Measurements from ENCODE around the gene OR4F15.
"Not testable (repeated sequence)": the region's sequence is repeated elsewhere in the genome, so short reads cannot be mapped to it uniquely, and the experiment has no call there.

The OR4F15 gene

GRCh38 chr15:101775136-101775535 is 36.9 kb upstream of the OR4F15 start:
- no peak for DNase-seq (ENCODE audit: low read depth, low spot score)
- no peak for TF ChIP-seq CTCF (IDR thresholded peaks at IDR 0.05; ENCODE audit: insufficient read depth, low read length, missing control alignments)
- H3K4me3 ChIP-seq (ENCODE audit: low read depth, low read length): no peak overlapping the region
- ChIA-PET CTCF (no interaction called here), POLR2A (no interaction called here)

GRCh38 chr15:101778576-101778975 is 33.4 kb upstream of the OR4F15 start:
- DNase-seq (ENCODE audit: low read depth, low spot score); POLR2A ChIA-PET; H3K4me3 ChIP-seq (ENCODE audit: low read depth, low read length): not testable (repeated sequence)
- CTCF ChIA-PET: interaction anchor here (1.2 kb wide), 1 partner anchor 10 kb away, joined by 4 read pairs; no protein-coding TSS in a partner anchor

GRCh38 chr15:101780225-101780624 is 31.8 kb upstream of the OR4F15 start:
- POLR2A ChIA-PET; DNase-seq (ENCODE audit: low read depth, low spot score); CTCF ChIA-PET: not testable (repeated sequence)

GRCh38 chr15:101781928-101782327 is 30.1 kb upstream of the OR4F15 start:
- DNase-seq (ENCODE audit: low read depth, low spot score): no peak
- H3K4me3 ChIP-seq (ENCODE audit: low read depth, low read length): no peak overlapping the region

More at GRCh38 chr15:101780225-101780624, 31.8 kb upstream of the OR4F15 start:
- H3K4me3 ChIP-seq (ENCODE audit: low read depth, low read length): not testable (repeated sequence)

GRCh38 chr15:101784644-101785043 is 27.4 kb upstream of the OR4F15 start:
- DNase-seq (ENCODE audit: low read depth, low spot score): no peak
- POLR2A ChIA-PET: no interaction called here
- TF ChIP-seq CTCF (IDR thresholded peaks at IDR 0.05; ENCODE audit: insufficient read depth, low read length, missing control alignments): no peak
- H3K4me3 ChIP-seq (ENCODE audit: low read depth, low read length): no peak overlapping the region
- CTCF ChIA-PET: no interaction called here

More at GRCh38 chr15:101781928-101782327, 30.1 kb upstream of the OR4F15 start:
- TF ChIP-seq CTCF (IDR thresholded peaks at IDR 0.05; ENCODE audit: insufficient read depth, low read length, missing control alignments): no peak
- CTCF ChIA-PET: no interaction called here
- POLR2A ChIA-PET: no interaction called here

- DNase-seq (ENCODE audit: low read depth, low spot score); POLR2A ChIA-PET; H3K4me3 ChIP-seq (ENCODE audit: low read depth, low read length): not testable (repeated sequence)
- CTCF ChIA-PET: interaction anchor here (0.7 kb wide), 1 partner anchor 20 kb away, joined by 3 read pairs; no protein-coding TSS in a partner anchor
Observed at GRCh38 chr15:101786422-101786821, 25.6 kb upstream of the OR4F15 start.

GRCh38 chr15:101788001-101788400 is 24.0 kb upstream of the OR4F15 start:
- DNase-seq (ENCODE audit: low read depth, low spot score); H3K4me3 ChIP-seq (ENCODE audit: low read depth, low read length); POLR2A ChIA-PET; CTCF ChIA-PET: not testable (repeated sequence)

GRCh38 chr15:101788503-101789269 is 23.3 kb upstream of the OR4F15 start:
- DNase-seq (ENCODE audit: low read depth, low spot score); CTCF ChIA-PET; POLR2A ChIA-PET; H3K4me3 ChIP-seq (ENCODE audit: low read depth, low read length): not testable (repeated sequence)

GRCh38 chr15:101790748-101791147 is 21.3 kb upstream of the OR4F15 start:
- CTCF ChIA-PET; DNase-seq (ENCODE audit: low read depth, low spot score); POLR2A ChIA-PET; H3K4me3 ChIP-seq (ENCODE audit: low read depth, low read length): not testable (repeated sequence)

GRCh38 chr15:101793981-101794380 is 18.0 kb upstream of the OR4F15 start:
- POLR2A ChIA-PET; CTCF ChIA-PET; H3K4me3 ChIP-seq (ENCODE audit: low read depth, low read length): not testable (repeated sequence)

More at GRCh38 chr15:101793981-101794380, 18.0 kb upstream of the OR4F15 start:
- DNase-seq (ENCODE audit: low read depth, low spot score): not testable (repeated sequence)

Measured in AG04449 (cell line).